Endothelial cell of umbilical vein (primary cell): ENCODE measurements around the gene DDX31.

ENCODE experiments used
- EZH2 ChIP-seq: IDR thresholded peaks from 2 replicates; pipeline ENCODE4 v1.6.1; 2012; ENCODE audit warnings: borderline replicate concordance, low read depth, mild to moderate bottlenecking, moderate library complexity, low read length, inconsistent platforms; ENCODE audit not compliant: severe bottlenecking
- TF ChIP-seq, protein P1 (sequence below), 2 donors: IDR thresholded peaks; 1 replicate in 1 of 2; 2 replicates in 1 of 2; pipeline ENCODE4 v1.5.1; 2011; ENCODE audit warnings: low read length in 2 of 2, mild to moderate bottlenecking in 2 of 2, moderate library complexity in 2 of 2, control low read depth in 1 of 2, inconsistent platforms in 1 of 2, low read depth in 1 of 2; ENCODE audit not compliant: insufficient read depth in 1 of 2; ENCODE audit errors: extremely low read depth in 1 of 2

DNA sequence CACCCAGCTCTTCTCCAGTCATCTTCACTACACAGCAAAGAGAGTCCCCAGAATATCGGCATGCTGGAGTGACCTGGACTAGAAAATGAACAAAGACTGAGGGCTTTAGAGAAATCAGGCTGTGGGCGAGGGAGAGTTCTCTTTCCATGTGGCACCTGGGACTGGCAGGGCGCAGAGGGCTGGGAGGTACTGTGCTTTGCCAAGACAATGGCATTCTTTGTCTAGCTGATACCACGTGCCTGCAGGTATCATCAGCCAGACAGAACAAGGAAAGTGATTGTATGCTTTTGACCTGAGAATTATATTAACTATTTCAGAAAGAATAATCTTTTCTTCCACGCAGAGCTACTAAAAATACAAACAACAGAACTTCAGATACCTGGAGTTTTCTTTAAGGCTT, 30.5 kb downstream of the DDX31 start:
- TF ChIP-seq, protein P1, sequence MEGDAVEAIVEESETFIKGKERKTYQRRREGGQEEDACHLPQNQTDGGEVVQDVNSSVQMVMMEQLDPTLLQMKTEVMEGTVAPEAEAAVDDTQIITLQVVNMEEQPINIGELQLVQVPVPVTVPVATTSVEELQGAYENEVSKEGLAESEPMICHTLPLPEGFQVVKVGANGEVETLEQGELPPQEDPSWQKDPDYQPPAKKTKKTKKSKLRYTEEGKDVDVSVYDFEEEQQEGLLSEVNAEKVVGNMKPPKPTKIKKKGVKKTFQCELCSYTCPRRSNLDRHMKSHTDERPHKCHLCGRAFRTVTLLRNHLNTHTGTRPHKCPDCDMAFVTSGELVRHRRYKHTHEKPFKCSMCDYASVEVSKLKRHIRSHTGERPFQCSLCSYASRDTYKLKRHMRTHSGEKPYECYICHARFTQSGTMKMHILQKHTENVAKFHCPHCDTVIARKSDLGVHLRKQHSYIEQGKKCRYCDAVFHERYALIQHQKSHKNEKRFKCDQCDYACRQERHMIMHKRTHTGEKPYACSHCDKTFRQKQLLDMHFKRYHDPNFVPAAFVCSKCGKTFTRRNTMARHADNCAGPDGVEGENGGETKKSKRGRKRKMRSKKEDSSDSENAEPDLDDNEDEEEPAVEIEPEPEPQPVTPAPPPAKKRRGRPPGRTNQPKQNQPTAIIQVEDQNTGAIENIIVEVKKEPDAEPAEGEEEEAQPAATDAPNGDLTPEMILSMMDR (IDR thresholded peaks at IDR 0.05; ENCODE audit: extremely low read depth in 1 of 2, insufficient read depth in 1 of 2, low read depth in 1 of 2, low read length in 2 of 2): no peak
- TF ChIP-seq EZH2: no peak
